NCI-H1092 treated with DMSO at 0.1 percent for 48 hours (cell line): Measurements from ENCODE around the gene STXBP2.

Experiments used
- DNase-seq: peaks from one replicate; lab custom pipeline; 2025; lab: John Stamatoyannopoulos, UW

Gene STXBP2

GRCh38 chr19:7655581-7655980 is 18.7 kb downstream of the STXBP2 start:
- DNase-seq = no peak

- no peak for DNase-seq
These were observed 20.3 kb downstream of the STXBP2 start for GRCh38 chr19:7657131-7657751.

DNA sequence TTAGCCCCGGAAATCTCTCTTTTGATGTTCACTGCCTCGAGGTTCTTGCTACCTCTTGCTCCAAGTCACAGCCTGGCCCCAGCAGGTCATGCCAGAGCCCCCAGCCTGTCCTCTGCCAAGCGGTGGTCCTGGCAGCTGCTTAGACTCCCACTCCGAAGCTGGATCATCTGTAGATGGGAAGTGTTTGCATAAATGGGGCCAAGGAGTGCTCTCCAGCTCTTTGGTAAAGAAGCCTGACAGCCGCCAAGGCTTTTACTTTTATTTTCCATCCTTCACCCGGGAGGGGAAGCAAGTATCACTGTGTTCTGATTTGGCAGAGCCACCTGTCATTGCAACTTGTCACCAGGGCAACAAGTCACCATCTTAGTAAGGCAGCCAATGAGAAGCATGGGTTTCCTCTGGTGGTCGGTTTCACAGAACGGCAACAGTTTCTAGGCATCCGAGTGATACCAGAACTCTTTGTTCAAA is 21.3 kb downstream of the STXBP2 start:
- DNase-seq = peak; percentile 18

GRCh38 chr19:7661744-7662538 is 25.0 kb downstream of the STXBP2 start:
- no peak for DNase-seq

DNA sequence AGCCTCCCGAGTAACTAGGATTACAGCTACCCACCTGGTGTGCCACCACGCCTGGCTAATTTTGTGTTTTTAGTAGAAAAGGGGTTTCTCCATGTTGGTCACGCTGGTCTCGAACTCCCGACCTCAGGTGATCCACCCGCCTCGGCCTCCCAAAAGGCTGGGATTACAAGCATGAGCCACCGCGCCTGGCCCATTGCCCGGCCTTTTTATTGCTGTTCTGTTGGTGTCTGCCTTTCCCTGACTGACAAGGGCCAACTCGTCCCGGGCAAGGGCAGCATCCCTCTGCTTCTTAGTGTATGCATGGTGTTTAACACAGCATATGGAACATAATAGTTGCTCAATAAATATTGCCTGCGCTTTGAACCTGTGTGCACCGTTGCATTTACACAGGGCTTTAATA is 25.7 kb downstream of the STXBP2 start:
- DNase-seq = no peak

DNA sequence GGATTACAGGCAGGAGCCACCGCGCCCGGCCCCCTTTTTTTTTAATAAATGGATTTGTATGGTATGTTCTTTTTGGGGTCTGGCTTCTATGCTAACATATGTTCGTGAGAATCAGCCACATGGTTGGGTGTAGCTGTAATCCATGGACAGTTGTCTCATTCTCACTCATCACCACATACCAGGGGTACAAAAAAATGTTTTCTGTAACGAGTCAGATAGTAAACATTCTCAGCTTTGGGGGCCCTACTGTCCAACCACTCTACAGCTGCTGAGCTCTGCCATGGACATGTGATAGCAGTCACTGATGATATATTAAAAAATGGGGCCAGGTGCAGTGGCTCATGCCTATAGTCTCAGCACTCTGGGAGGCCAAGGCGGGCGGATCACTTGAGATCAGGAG is 26.8 kb downstream of the STXBP2 start:
- DNase-seq = no peak

- DNase-seq = no peak
These were observed 28.2 kb downstream of the STXBP2 start for GRCh38 chr19:7665076-7665475.

DNA sequence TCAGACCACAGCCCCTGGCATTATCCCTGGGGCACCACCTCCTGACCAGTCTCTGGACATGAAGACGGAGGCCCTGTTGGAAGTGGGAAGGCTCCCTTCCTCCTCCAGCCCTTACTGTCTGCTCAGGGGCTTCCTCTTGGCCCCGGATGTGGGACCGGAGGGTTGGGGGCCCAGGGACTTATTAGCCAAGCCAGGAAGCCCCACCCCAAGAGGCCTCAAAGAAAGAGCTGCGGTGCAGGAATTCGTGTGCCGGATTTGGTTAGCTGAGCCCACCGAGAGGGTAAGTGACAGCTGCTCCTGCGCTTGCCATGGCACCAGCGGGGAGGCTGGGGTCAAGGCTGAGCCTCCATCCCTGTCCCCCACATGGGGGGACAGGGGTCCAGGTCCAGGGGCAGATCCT is 31.9 kb downstream of the STXBP2 start, which contains the start of gene RETN:
TSS of gene RETN (plus strand) at position 208 of the 400 bp plus-strand sequence. CDS start 278 bp downstream, outside the sequence.
- no peak for DNase-seq

DNA sequence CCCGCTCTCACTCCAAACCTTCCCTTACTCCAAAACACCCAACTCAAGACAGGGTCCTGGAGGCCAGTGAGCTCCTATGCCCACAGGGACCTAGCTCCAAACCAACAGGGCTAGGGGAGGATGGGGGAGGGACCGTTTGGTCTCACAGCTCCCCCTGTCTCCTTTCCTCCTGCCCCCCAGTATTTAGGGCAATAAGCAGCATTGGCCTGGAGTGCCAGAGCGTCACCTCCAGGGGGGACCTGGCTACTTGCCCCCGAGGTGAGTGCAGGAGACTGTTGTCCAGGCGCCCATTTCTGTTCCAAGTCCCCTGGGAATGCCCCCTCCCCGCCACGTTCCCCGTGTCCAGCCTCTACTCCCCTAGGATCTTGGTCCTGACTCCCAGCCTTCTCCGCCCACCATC is 32.7 kb downstream of the STXBP2 start:
- no peak for DNase-seq

- no peak for DNase-seq
These were observed 33.4 kb downstream of the STXBP2 start for GRCh38 chr19:7670150-7670783.

DNA sequence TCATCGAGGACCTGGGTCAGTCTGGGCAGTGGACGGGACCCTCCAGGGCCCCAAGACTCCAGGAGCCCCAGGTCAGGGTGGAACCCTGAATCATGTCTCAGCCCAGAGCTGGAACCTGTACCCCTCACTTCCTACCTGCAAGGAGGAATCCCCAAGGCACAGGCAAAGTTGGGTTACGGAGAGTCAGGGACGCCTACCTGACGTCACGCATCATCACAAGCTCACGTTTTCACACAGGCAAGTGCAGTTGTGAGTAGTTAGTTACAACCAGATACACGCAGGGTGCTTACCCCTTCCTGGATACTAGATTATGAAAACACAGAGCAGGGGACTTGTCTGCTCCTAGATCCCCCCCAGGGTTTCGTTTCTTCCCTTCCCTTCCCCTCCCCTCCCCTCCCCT is 33.9 kb downstream of the STXBP2 start:
- DNase-seq = no peak

DNA sequence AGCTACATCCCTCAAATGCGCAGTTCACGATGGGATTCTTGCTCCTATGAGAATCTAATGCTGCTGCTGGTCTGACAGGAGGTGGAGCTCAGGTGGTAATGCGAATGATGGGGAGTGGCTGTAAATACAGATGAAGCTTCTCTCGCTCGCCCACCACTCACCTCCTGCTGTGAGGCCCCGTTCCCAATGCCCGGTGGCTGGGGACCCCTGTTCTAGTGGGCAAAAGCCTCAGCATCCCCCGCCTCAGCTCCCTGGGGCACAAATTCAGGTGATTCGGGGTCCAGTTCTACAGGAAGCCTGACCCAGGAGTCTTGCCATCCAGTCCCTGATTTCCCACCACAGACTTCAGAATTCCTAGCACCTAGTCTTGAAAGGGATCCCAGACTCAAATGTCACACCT is 35.6 kb downstream of the STXBP2 start:
- no peak for DNase-seq

DNA sequence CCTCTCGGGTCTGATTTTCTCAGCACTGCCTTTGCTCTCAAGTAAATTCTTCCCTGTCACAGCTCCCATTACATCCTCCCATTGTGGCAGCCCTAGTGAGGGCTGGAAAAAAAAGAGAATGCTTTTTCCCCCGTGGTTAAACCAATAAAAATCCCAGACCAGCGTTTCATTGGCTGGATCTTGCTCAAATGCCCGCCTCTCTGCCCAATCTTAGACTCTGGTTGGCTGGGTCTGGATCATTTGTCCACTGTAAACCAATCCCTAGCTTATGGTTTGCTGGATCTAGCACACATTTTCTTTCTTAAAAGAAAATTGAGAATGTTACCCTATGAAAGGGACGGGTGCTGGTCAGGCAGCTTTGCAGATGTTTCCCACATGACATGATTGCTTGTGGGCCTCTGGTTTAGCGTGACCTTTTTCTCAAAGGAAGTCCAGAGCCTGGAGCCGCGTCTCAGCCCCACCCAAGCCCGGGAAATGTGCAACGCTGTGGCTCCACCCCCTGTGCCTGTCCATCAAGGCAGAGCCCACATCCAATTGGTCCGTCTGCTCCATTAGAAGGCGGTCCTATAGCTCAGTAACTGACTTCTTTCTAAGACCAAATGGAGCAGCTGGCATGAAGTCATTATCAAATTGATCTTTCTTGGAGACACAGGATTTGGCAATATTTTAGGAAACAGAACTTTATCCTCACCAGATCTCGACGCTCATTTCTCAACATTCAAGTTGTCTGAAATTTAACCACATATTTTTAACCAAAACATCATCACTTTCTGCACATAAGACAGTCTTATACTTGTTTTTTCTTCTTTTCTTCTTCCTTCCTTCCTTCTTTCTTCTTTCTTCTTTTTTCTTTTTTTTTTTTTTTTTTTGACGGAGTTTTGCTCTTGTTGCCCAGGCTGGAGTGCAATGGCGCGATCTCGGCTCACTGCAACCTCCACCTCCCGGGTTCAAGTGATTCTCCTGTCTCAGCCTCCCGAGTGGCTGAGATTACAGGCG is 37.4 kb downstream of the STXBP2 start:
- peak; percentile 11 for DNase-seq

- DNase-seq = no peak
These were observed 39.5 kb downstream of the STXBP2 start for GRCh38 chr19:7676376-7676775.

- no peak for DNase-seq
These were observed 39.9 kb downstream of the STXBP2 start, which contains the start of gene MCEMP1 for GRCh38 chr19:7676854-7677253. Gene MCEMP1, plus strand, starts transcription at chr19:7677090. Its CDS starts 31 bp downstream, at chr19:7677121.

GRCh38 chr19:7677669-7678311 is 40.9 kb downstream of the STXBP2 start:
- no peak for DNase-seq

DNA sequence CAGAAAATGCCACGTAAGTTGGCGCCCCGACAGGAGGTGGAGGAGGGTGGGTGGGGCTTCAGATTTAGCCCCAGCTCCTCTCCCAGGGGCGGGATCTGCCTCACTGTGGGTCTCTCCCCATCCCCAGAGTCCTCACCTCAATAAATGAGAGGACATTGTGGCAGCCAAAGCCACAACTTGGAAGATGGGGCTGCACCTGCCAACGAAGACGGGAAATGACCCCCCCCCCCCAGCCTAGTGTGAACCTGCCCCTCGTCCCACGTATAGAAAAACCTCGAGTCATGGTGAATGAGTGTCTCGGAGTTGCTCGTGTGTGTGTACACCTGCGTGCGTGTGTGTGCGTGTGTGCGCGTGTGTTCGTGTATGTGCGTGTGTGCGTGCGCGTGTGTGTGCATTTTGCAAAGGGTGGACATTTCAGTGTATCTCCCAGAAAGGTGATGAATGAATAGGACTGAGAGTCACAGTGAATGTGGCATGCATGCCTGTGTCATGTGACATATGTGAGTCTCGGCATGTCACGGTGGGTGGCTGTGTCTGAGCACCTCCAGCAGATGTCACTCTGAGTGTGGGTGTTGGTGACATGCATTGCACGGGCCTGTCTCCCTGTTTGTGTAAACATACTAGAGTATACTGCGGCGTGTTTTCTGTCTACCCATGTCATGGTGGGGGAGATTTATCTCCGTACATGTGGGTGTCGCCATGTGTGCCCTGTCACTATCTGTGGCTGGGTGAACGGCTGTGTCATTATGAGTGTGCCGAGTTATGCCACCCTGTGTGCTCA is 42.3 kb downstream of the STXBP2 start:
- DNase-seq = peak; percentile 2

DNA sequence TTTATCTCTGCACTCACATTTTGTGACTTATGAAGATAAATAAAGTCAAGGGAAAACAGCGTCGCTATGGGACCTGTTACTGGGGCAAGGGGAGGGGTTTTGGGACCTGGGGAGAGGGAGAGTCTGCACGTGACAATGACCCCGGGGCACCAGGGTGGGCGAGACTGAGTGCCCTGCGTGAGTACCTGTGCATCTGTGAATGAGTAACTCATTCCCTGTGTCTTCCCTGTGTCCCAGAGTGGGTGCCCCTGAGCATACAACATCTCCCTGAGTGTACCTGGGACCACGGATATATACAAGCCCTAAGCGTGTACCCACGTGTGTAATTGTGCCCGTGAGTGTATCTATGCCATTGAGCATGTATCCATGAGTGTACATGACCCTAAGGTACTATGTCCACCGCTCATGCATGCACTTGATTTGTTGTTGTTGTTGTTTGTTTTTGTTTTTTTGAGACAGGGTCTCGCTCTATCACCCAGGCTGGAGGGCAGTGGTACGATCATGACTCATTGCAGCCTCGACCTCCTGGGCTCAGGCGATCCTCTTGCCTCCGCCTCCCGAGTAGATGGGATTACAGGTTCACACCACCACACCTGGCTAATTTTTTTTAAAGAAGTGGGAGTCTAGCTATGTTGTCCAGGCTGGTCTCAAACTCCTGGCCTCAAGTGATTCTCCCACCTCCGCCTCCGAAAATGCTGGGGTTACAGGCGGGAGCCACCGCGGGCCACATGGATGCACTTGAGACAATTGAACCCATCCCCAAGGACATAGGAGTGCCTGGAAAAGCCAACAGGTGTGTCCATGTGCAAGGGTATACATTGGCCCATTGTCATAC is 43.1 kb downstream of the STXBP2 start:
- DNase-seq = no peak

- peak; percentile 77 for DNase-seq
These were observed 43.9 kb downstream of the STXBP2 start, which contains the start of gene TRAPPC5 for GRCh38 chr19:7680606-7681339. Gene TRAPPC5, plus strand, starts transcription at chr19:7680833. Its CDS starts 1,421 bp downstream, at chr19:7682254.
